Mesothelial cell of epicardium (in vitro differentiated cells): ENCODE measurements around the gene TPRX1. TPM values are rescaled to one million over a fixed set of nuclear protein-coding genes. Genes with fewer than 3 reads are reported as not detected.
"Not testable (repeated sequence)": the region's sequence is repeated elsewhere in the genome, so short reads cannot be mapped to it uniquely, and the experiment has no call there.

Experiments used
- DNase-seq, 2 experiments: peaks; one replicate each; pipeline ENCODE4 v3.0.0; 2021; ENCODE audit warnings: low spot score in 2 of 2; ENCODE audit not compliant: unreplicated experiment in 2 of 2
- H3K27ac Mint-ChIP-seq: 2 replicates; pipeline ENCODE4 v1.8.0; 2021; ENCODE audit warnings: mixed read lengths
- H3K27me3 Mint-ChIP-seq: 2 replicates; pipeline ENCODE4 v1.8.0; 2021; ENCODE audit warnings: low read depth, mixed read lengths
- H3K36me3 Mint-ChIP-seq: 2 replicates; pipeline ENCODE4 v1.8.0; 2021; ENCODE audit warnings: mixed read lengths
- H3K4me1 Mint-ChIP-seq: 2 replicates; pipeline ENCODE4 v1.8.0; 2021; ENCODE audit warnings: mixed read lengths
- H3K4me3 Mint-ChIP-seq: 2 replicates; pipeline ENCODE4 v1.8.0; 2021; ENCODE audit warnings: mild to moderate bottlenecking, moderate library complexity, mixed read lengths
- H3K9me3 Mint-ChIP-seq: 2 replicates; pipeline ENCODE4 v1.8.0; 2021; ENCODE audit warnings: mixed read lengths
- CTCF ChIP-seq: fragments of 200-600 bp; sonication (generic); IDR thresholded peaks from one replicate; pipeline ENCODE4 v1.5.0; 2021; ENCODE audit warnings: antibody characterized with exemption; ENCODE audit not compliant: unreplicated experiment
- total RNA-seq: library from RNA; stranded (reverse); gene quantifications from 3 replicates; pipeline ENCODE4 v1.2.1, GENCODE V29; 2021

The TPRX1 gene
- total RNA-seq, 1 donor from 2014 or later = not detected

- H3K9me3 Mint-ChIP-seq = peaks cover 6% of the 10 kb centered on the region
- no peaks in the 10 kb centered on the region for H3K36me3 Mint-ChIP-seq
- no peak for DNase-seq
- no peaks in the 10 kb centered on the region for H3K4me1 Mint-ChIP-seq
- TF ChIP-seq CTCF = no peak
- no peaks in the 10 kb centered on the region for H3K27me3 Mint-ChIP-seq
- H3K4me3 Mint-ChIP-seq = no peak overlapping the region
- no peak overlapping the region for H3K27ac Mint-ChIP-seq
Observed at GRCh38 chr19:47805313-47805712, 962 bp upstream of the TPRX1 start.

GRCh38 chr19:47803671-47804070, 680 bp downstream of the TPRX1 start:
- not testable (repeated sequence) for H3K9me3 Mint-ChIP-seq, DNase-seq, H3K36me3 Mint-ChIP-seq, H3K27ac Mint-ChIP-seq, H3K4me3 Mint-ChIP-seq, H3K27me3 Mint-ChIP-seq, H3K4me1 Mint-ChIP-seq

GRCh38 chr19:47803148-47803547, 1.2 kb downstream of the TPRX1 start:
- not testable (repeated sequence) for H3K4me1 Mint-ChIP-seq, H3K27me3 Mint-ChIP-seq, H3K27ac Mint-ChIP-seq, DNase-seq, H3K4me3 Mint-ChIP-seq, H3K36me3 Mint-ChIP-seq, H3K9me3 Mint-ChIP-seq

GRCh38 chr19:47802521-47803043, 1.8 kb downstream of the TPRX1 start:
- DNase-seq = no peak
- Mint-ChIP-seq H3K27me3 (peaks cover 8% of the 10 kb centered on the region), H3K36me3 (no peaks in the 10 kb centered on the region), H3K4me1 (no peaks in the 10 kb centered on the region), H3K4me3 (no peak overlapping the region), H3K9me3 (peaks cover 6% of the 10 kb centered on the region), H3K27ac (no peak overlapping the region)
- no peak for TF ChIP-seq CTCF

DNA sequence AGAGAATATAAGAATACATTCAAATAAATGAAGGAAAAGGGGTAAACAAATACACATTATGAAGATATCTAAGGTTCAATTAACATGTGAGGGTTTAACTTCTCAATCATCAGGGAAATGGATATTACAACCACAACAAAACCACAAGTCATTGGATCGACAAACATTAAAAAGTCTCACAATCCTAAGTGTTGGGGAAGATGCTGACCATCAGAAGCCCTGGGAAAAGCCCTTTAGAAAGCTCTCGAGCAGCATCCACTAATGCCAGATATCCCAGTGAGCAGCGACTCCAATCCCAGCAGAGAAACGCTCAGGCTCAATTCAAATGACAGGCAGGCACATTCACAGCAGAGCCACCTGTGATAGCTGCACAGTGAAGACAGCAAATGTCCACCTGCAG, 3.1 kb downstream of the TPRX1 start:
- Mint-ChIP-seq H3K36me3 (no peaks in the 10 kb centered on the region), H3K4me1 (no peaks in the 10 kb centered on the region), H3K4me3 (no peak overlapping the region), H3K27ac (no peak overlapping the region), H3K27me3 (peaks cover 8% of the 10 kb centered on the region), H3K9me3 (peaks cover 6% of the 10 kb centered on the region)
- TF ChIP-seq CTCF = no peak
- DNase-seq = no peak

DNA sequence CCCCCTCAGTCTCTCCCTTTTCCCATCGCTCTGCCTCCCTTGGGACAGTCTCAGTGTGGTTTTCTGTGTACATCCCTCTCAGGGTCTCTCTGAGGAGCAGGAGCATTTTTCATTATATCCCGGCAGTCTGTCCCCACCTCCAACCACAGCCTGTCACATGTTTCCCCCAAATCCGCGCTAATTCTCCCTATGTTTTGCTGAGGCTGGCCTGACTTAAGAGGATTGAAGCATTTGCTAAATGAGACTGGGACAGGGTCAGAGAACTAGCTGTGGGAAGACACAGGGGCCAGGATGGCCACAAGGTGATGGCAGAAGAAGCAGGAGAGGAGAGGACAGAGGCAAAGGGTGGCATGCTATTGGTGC, 5.5 kb downstream of the TPRX1 start:
- no peak overlapping the region for H3K27ac Mint-ChIP-seq

More for the DNA sequence above, 5.5 kb downstream of the TPRX1 start:
- Mint-ChIP-seq H3K27me3 (peaks cover 8% of the 10 kb centered on the region), H3K9me3 (peaks cover 6% of the 10 kb centered on the region), H3K36me3 (no peaks in the 10 kb centered on the region), H3K4me3 (no peak overlapping the region), H3K4me1 (no peaks in the 10 kb centered on the region)
- no peak for DNase-seq
- TF ChIP-seq CTCF = no peak
